Spleen (tissue), 11 donors: ENCODE measurements around the gene STYXL1. TPM values are rescaled to one million over a fixed set of nuclear protein-coding genes. Genes with fewer than 3 reads are reported as not detected.

Experiments
- DNase-seq: peaks from one replicate; pipeline ENCODE4 v3.0.0-alpha.2; 2020
- H3K27ac ChIP-seq, 8 donors: fragments of 200-600 bp; sonication (generic) in 7 of 8; 1 replicate in 4 of 8; 2 replicates in 4 of 8; pipeline versions ENCODE4 v1.5.0 to v1.8.0; 2016 to 2021; ENCODE audit warnings: inconsistent platforms in 4 of 8, mild to moderate bottlenecking in 4 of 8, moderate library complexity in 1 of 8
- H3K27me3 ChIP-seq, 7 donors: fragments of 200-600 bp; sonication (generic) in 6 of 7; replicated peaks in 1 of 7; 1 replicate in 4 of 7; 2 replicates in 3 of 7; pipeline versions ENCODE4 v1.5.0 to v1.8.0; 2016 to 2021; ENCODE audit warnings: inconsistent platforms in 3 of 7, mild to moderate bottlenecking in 1 of 7
- H3K36me3 ChIP-seq, 6 donors: fragments of 200-600 bp; sonication (generic) in 5 of 6; 1 replicate in 4 of 6; 2 replicates in 2 of 6; pipeline versions ENCODE4 v1.5.0 to v1.8.0; 2016 to 2021; ENCODE audit warnings: inconsistent platforms in 2 of 6
- H3K4me1 ChIP-seq, 6 donors: fragments of 200-600 bp; sonication (generic) in 5 of 6; 1 replicate in 3 of 6; 2 replicates in 3 of 6; pipeline versions ENCODE4 v1.5.0 to v1.8.0; 2016 to 2021; ENCODE audit warnings: inconsistent platforms in 3 of 6
- H3K4me3 ChIP-seq, 8 donors: fragments of 200-600 bp; sonication (generic) in 7 of 8; 1 replicate in 4 of 8; 2 replicates in 4 of 8; pipeline versions ENCODE4 v1.5.0 to v1.8.0; 2016 to 2021; ENCODE audit warnings: inconsistent platforms in 4 of 8, mild to moderate bottlenecking in 4 of 8, moderate library complexity in 2 of 8
- H3K9me3 ChIP-seq, 8 donors: fragments of 200-600 bp; sonication (generic) in 7 of 8; 1 replicate in 4 of 8; 2 replicates in 4 of 8; pipeline versions ENCODE4 v1.5.0 to v1.8.0; 2016 to 2021; ENCODE audit warnings: inconsistent platforms in 4 of 8
- CTCF ChIP-seq, 11 experiments: fragments of 200-600 bp in 7 of 11; fragments of 450-650 bp in 4 of 11; sonication (generic) in 4 of 11; IDR thresholded peaks in 8 of 11; conservative IDR thresholded peaks in 3 of 11; 1 replicate in 7 of 11; 2 replicates in 4 of 11; pipeline versions ENCODE4 v1.4.0 to v1.8.0; 2016 to 2021; ENCODE audit warnings: antibody characterized with exemption in 11 of 11, inconsistent platforms in 4 of 11, mild to moderate bottlenecking in 1 of 11
- POLR2A ChIP-seq, 3 donors: fragments of 450-650 bp; IDR thresholded peaks; one replicate each; pipeline ENCODE4 v1.5.1; 2017; ENCODE audit warnings: antibody characterized with exemption in 3 of 3, mild to moderate bottlenecking in 1 of 3
- POLR2AphosphoS5 ChIP-seq, 3 donors: sonication (generic); formaldehyde crosslinking; IDR thresholded peaks; one replicate each; pipeline ENCODE4 v1.5.1; 2017; ENCODE audit warnings: antibody characterized with exemption in 3 of 3
- WGBS, 5 donors: extraction: QIAGEN DNeasy Blood & Tissue Kit in 3 of 5; methylation state at CpG; one replicate each; pipeline versions ENCODE4 v1.1.5 to v1.1.7; 2013 to 2018; 5-methylcytosine and 5-hydroxymethylcytosine counted together
- intact Hi-C: fragments of 100-400 bp; cut with DNase I; formaldehyde crosslinking; loops from one replicate; pipeline ENCODE4 v1.15.0; 2023; ENCODE audit warnings: low total_unique reads
- polyA plus RNA-seq, 3 donors: library from polyadenylated mRNA; stranded (reverse); fragments of 200-250 nt; gene quantifications; one replicate each; pipeline ENCODE4 v1.2.1, GENCODE V29; 2013
- total RNA-seq, 7 donors: library from RNA; depleted of rRNA in 3 of 7; stranded (reverse); fragments of >200 nt in 3 of 7; fragmentation: NEBNext Ultra II Directional in 4 of 7; extraction: Animal tissue kit (Norgen Biotek cat#: 25700) in 4 of 7; gene quantifications; one replicate each; pipeline versions ENCODE4 v1.1.0 to v1.2.1, GENCODE V29; 2016 to 2021
- donor health status: healthy with polysubstance abuse.
- donor health status: DM: no; HTN: no; CAD: no; lungs with moderate emphysema.
- donor health status: DM: no; HTN: no; CAD: no.
- donor health status: Bipolar disorder and iron deficiency.
- donor health status: healthy.
- donor health status: DM: no; HTN: no; CAD: no.
- donor health status: DM: yes; HTN: yes; CAD: no.

Gene STYXL1
- total and polyA plus RNA-seq, 10 donors, result 18.3 to 60.4 (median 34.4) TPM

- H3K27ac ChIP-seq, result peak overlapping the region in 1 of 8 donors; percentile 6
- DNase-seq, result peak; percentile 79
- H3K4me1 ChIP-seq, result peaks cover 0 to 50% (median 21%) of the 10 kb centered on the region in 6 donors
- WGBS, 5 donors, result 83 to 88% (median 84%) methylated on average over 6 to 41 of the region's 41 CpGs
- H3K36me3 ChIP-seq, result peaks cover 5 to 78% (median 73%) of the 10 kb centered on the region in 6 donors
- no peaks in the 10 kb centered on the region for H3K27me3 ChIP-seq
- H3K4me3 ChIP-seq, result no peak overlapping the region
- no peak for TF ChIP-seq POLR2A (IDR thresholded peaks at IDR 0.05)
- peak; percentile 31 to 79 (median 53) for TF ChIP-seq POLR2AphosphoS5 (IDR thresholded peaks at IDR 0.05)
- TF ChIP-seq CTCF (IDR thresholded peaks at IDR 0.05 in 8 of 11, conservative IDR thresholded peaks at IDR 0.05 in 3 of 11), result no peak
- intact Hi-C loops, result no loop called here
- H3K9me3 ChIP-seq, result no peaks in the 10 kb centered on the region
Measured at GRCh38 chr7:75985518-75986146, 62.2 kb downstream of the STYXL1 start.

GRCh38 chr7:75985009-75985517, 62.7 kb downstream of the STYXL1 start:
- Histone ChIP-seq H3K9me3 (no peaks in the 10 kb centered on the region), H3K36me3 (peaks cover 5 to 84% (median 79%) of the 10 kb centered on the region in 6 donors), H3K27me3 (no peaks in the 10 kb centered on the region), H3K27ac (peak overlapping the region in 1 of 8 donors; percentile 6), H3K4me1 (peaks cover 0 to 50% (median 24%) of the 10 kb centered on the region in 6 donors), H3K4me3 (no peak overlapping the region)
- DNase-seq, result no peak
- 74 to 95% (median 88%) methylated on average over 8 to 21 of the region's 21 CpGs for WGBS, 5 donors
- TF ChIP-seq POLR2A (IDR thresholded peaks at IDR 0.05), result no peak
- TF ChIP-seq CTCF (IDR thresholded peaks at IDR 0.05 in 8 of 11, conservative IDR thresholded peaks at IDR 0.05 in 3 of 11), result no peak
- no peak for TF ChIP-seq POLR2AphosphoS5 (IDR thresholded peaks at IDR 0.05)
- intact Hi-C loops, result no loop called here

- Histone ChIP-seq H3K27ac (no peak overlapping the region), H3K4me3 (no peak overlapping the region), H3K27me3 (no peaks in the 10 kb centered on the region), H3K4me1 (peaks cover 0 to 50% (median 21%) of the 10 kb centered on the region in 6 donors), H3K36me3 (peaks cover 5 to 91% (median 84%) of the 10 kb centered on the region in 6 donors), H3K9me3 (no peaks in the 10 kb centered on the region)
- peak in 2 of 3 donors; percentile 21 to 61 for TF ChIP-seq POLR2AphosphoS5 (IDR thresholded peaks at IDR 0.05)
- no peak for TF ChIP-seq CTCF (IDR thresholded peaks at IDR 0.05 in 8 of 11, conservative IDR thresholded peaks at IDR 0.05 in 3 of 11)
- no peak for TF ChIP-seq POLR2A (IDR thresholded peaks at IDR 0.05)
- WGBS, 5 donors, result 90 to 93% (median 92%) methylated on average over 26 to 44 of the region's 44 CpGs
- DNase-seq, result no peak
- intact Hi-C loops, result no loop called here
Measured at GRCh38 chr7:75984130-75985008, 63.4 kb downstream of the STYXL1 start.
